GM21619 (cell line): Measurements from ENCODE around the gene CCDC192.

Source experiments
- ATAC-seq: cut with Tn5 transposase; IDR thresholded peaks from one replicate; pipeline ENCODE4 v1.9.1; 2021; ENCODE audit not compliant: unreplicated experiment

Gene CCDC192

GRCh38 chr5:127975961-127976360 lies 272.8 kb downstream of the CCDC192 start:
- ATAC-seq: no peak

- ATAC-seq: no peak
Observed at GRCh38 chr5:127976525-127976924, 273.3 kb downstream of the CCDC192 start.

- no peak for ATAC-seq
Observed at GRCh38 chr5:127976991-127977717, 274.0 kb downstream of the CCDC192 start.

GRCh38 chr5:127978738-127979300 lies 275.6 kb downstream of the CCDC192 start:
- no peak for ATAC-seq

DNA sequence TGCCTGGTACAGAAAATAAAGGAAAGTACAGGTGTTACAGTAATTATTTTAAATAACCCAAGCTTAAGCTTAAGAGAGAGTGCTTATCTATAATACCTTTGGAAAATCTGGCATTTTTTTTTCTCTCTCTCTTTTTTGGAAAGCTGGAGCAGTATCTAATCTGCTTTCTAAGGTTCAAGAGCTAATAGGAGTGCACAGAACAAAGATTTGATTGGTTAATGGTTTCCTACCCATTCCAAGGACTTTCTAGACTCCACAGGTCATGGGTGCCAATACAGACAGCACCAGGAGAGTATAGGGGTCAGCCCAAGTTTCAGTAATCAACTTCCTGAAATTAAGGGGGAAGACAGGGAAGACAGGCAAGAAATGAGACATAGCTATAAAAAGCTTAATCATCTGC lies 276.3 kb downstream of the CCDC192 start:
- ATAC-seq: no peak

GRCh38 chr5:127980843-127981242 lies 277.7 kb downstream of the CCDC192 start:
- no peak for ATAC-seq

- ATAC-seq: no peak
Observed at GRCh38 chr5:127981498-127981897, 278.3 kb downstream of the CCDC192 start.

GRCh38 chr5:127985811-127986325 lies 282.7 kb downstream of the CCDC192 start:
- no peak for ATAC-seq

DNA sequence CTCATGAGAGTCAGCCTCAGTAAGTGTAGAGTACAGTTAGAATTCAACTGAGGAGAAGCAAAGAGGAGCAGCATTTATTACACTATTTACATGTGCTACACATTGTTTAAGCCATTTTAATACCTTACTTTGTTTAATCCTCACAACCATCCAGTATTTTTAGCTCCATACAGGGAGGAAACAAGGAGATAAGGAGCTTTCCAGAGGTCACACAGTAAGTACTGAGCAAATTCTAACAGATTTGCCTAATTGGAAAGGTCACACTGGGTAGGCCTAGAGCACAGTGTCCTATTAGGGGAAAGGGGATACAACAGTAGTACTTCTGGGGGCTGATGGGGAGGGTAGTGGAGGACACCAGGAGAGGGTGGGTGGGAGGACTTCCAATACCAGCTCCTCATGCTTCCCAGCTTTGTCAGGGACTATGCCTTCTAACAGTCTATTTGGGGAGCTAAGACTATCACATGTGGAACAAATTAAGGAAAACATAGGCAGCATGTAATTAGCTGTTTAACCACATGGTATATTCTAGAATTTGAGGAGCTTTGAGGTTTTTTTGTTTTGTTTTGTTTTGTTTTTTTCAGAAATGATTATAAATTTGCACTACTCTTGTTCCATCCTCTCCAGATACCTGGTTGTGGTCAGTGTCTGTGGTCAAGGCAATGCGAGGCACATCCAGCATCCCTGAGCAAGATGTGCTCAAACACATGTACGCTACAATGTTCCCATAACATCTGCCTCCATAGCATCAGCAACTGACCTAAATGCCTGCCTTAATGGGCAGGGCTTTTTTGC lies 284.4 kb downstream of the CCDC192 start:
- no peak for ATAC-seq

DNA sequence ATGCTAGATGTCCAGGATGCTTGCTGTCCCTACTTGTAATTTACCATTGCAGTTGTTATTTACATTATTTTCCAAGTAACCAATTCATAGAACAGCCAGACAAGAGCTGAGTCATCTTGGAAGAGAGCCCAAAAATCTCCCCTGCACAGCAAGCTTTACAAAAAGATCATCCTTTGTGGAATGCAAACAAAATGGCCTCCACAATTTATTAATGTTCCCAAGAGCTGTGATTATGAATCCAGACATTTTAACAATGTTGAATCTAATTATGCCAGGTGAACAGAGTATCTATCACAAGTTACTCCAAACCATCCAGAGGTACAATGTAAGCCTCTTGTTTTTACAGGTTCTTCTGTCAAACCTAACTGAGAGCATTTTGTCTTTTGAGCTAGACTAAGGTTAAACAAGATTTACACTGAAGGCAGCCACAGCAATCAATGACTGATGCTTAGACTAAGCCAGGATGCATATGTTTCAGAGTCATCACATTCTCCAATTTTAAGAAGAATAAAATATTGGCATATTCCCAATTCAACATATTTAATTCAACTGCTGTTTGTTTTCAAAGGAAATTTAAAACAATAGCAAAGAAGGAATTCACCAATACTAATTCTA lies 285.1 kb downstream of the CCDC192 start:
- no peak for ATAC-seq
